HG03378 (cell line): Measurements from ENCODE around the gene MAP2K2.

ENCODE experiments used
- ATAC-seq: cut with Tn5 transposase; IDR thresholded peaks from one replicate; pipeline ENCODE4 v1.9.1; 2021; ENCODE audit warnings: mild to moderate bottlenecking, moderate library complexity; ENCODE audit not compliant: unreplicated experiment

MAP2K2 gene

GRCh38 chr19:4045597-4046361 lies 78.1 kb downstream of the MAP2K2 start:
- no peak for ATAC-seq

GRCh38 chr19:4044990-4045465 lies 78.9 kb downstream of the MAP2K2 start:
- ATAC-seq, result no peak

GRCh38 chr19:4043966-4044715 lies 79.8 kb downstream of the MAP2K2 start:
- no peak for ATAC-seq

GRCh38 chr19:4043401-4043800 lies 80.5 kb downstream of the MAP2K2 start:
- no peak for ATAC-seq

GRCh38 chr19:4042731-4043082 lies 81.2 kb downstream of the MAP2K2 start:
- no peak for ATAC-seq

- no peak for ATAC-seq
Measured at GRCh38 chr19:4042064-4042730, 81.7 kb downstream of the MAP2K2 start.
